ENCODE results near the gene NISCH. TPM values are rescaled to one million over a fixed set of nuclear protein-coding genes. Genes with fewer than 3 reads are reported as not detected.

NISCH gene
- total RNA-seq, 1 experiment from 2014 or later = 85.0 TPM

- TF ChIP-seq ZNF532 (CRISPR knock-in tag; IDR thresholded peaks at IDR 0.05; ENCODE audit: borderline replicate concordance) (no peak), CDX4 (CRISPR knock-in tag; IDR thresholded peaks at IDR 0.05; ENCODE audit: borderline replicate concordance) (no peak), ZNF512 (CRISPR knock-in tag; IDR thresholded peaks at IDR 0.05; ENCODE audit: borderline replicate concordance) (no peak), ZNF281 (CRISPR knock-in tag; IDR thresholded peaks at IDR 0.05) (no peak), GABPB1 (CRISPR knock-in tag; IDR thresholded peaks at IDR 0.05) (no peak), ATF3 (CRISPR knock-in tag; conservative IDR thresholded peaks at IDR 0.05) (no peak)
Measured at GRCh38 chr3:52452570-52453221, 2.7 kb upstream of the NISCH start (continued).

- Mint-ChIP-seq H3K4me1 (peaks cover 32% of the 10 kb centered on the region), H3K9me3 (no peaks in the 10 kb centered on the region), H3K36me3 (peaks cover 17% of the 10 kb centered on the region), H3K4me3 (peak within 1 kb of the TSS; percentile 98), H3K27ac (peak within 1 kb of the TSS; percentile 90), H3K27me3 (ENCODE audit: low read depth) (no peaks in the 10 kb centered on the region; the same call in 1 of the 2 replicates)
- ChIA-PET CTCF (interaction anchor here (0.9 to 3.8 kb wide), 5 partner anchors 28 to 220 kb away, joined by 3 to 20 read pairs (median 4); no protein-coding TSS in a partner anchor), POLR2A (interaction anchor here (0.6 to 1.0 kb wide), 2 partner anchors 22 to 49 kb away, joined by 4 to 9 read pairs; no protein-coding TSS in a partner anchor)
- DNase-seq (ENCODE audit: low spot score) (no peak), ATAC-seq (peak; percentile 23)
- no peak for TF ChIP-seq CDX4 (CRISPR knock-in tag; IDR thresholded peaks at IDR 0.05; ENCODE audit: borderline replicate concordance)
- no peak for TF ChIP-seq CREM (CRISPR knock-in tag; IDR thresholded peaks at IDR 0.05)
- TF ChIP-seq NR3C1 (CRISPR knock-in tag; conservative IDR thresholded peaks at IDR 0.05; ENCODE audit: low read depth) = no peak
- no peak for TF ChIP-seq NFYB (CRISPR knock-in tag; conservative IDR thresholded peaks at IDR 0.05; ENCODE audit: low read depth)
- no peak for TF ChIP-seq KAT7 (CRISPR knock-in tag; IDR thresholded peaks at IDR 0.05; ENCODE audit: borderline replicate concordance)
- TF ChIP-seq USF2 (CRISPR knock-in tag; IDR thresholded peaks at IDR 0.05) = no peak
- no peak for TF ChIP-seq PREB (CRISPR knock-in tag; IDR thresholded peaks at IDR 0.05; ENCODE audit: borderline replicate concordance)
- no peak for TF ChIP-seq TCF7 (CRISPR knock-in tag; IDR thresholded peaks at IDR 0.05; ENCODE audit: low read depth)
- TF ChIP-seq CREB1 (CRISPR knock-in tag; IDR thresholded peaks at IDR 0.05) = no peak
- TF ChIP-seq ZNF532 (CRISPR knock-in tag; IDR thresholded peaks at IDR 0.05; ENCODE audit: borderline replicate concordance) = no peak
Measured at GRCh38 chr3:52453496-52454249, 1.7 kb upstream of the NISCH start, which contains the start of gene TNNC1. TNNC1 (minus strand) TSS chr3:52454041; CDS start chr3:52454015, 26 bp downstream.
